DND-41 (cell line): ENCODE measurements around the gene FBLN5.

ENCODE experiments used
- CTCF ChIP-seq: IDR thresholded peaks from 2 replicates; pipeline ENCODE4 v1.5.1; 2012; ENCODE audit warnings: borderline replicate concordance, low read length, moderate library complexity, mild to moderate bottlenecking; ENCODE audit not compliant: poor library complexity, severe bottlenecking; ENCODE audit errors: extremely low read depth
- EZH2 ChIP-seq: IDR thresholded peaks from 3 replicates; pipeline ENCODE4 v1.6.1; 2012; ENCODE audit warnings: borderline replicate concordance, low read depth, mild to moderate bottlenecking, moderate library complexity, low read length, inconsistent platforms; ENCODE audit not compliant: severe bottlenecking

GRCh38 chr14:91996948-91997371, 49.5 kb upstream of the FBLN5 start:
- TF ChIP-seq CTCF, result peak; percentile 75
- no peak for TF ChIP-seq EZH2
